PC-9 (cell line): Measurements from ENCODE around the gene ELMO1.

Experiments used
- CTCF ChIP-seq: fragments of 200-600 bp; sonication (generic); conservative IDR thresholded peaks from 2 replicates; pipeline ENCODE4 v1.6.1; 2017; ENCODE audit warnings: mixed run types, antibody characterized with exemption, mild to moderate bottlenecking, moderate library complexity
- EZH2 ChIP-seq: fragments of 200-600 bp; sonication (generic); IDR thresholded peaks from 2 replicates; pipeline ENCODE4 v1.8.0; 2017; ENCODE audit warnings: antibody characterized with exemption, low read depth

- TF ChIP-seq CTCF (no peak), EZH2 (no peak)
Measured at GRCh38 chr7:36889182-36889581, 559.5 kb downstream of the ELMO1 start.
